Neural progenitor cell (in vitro differentiated cells): ENCODE measurements around the gene NETO2.

ENCODE experiments used
- EZH2 ChIP-seq: fragments of 200-600 bp; sonication (generic); IDR thresholded peaks from 2 replicates; pipeline ENCODE4 v1.6.1; 2017; ENCODE audit warnings: antibody characterized with exemption, mild to moderate bottlenecking, moderate library complexity
- EZH2phosphoT487 ChIP-seq: fragments of 200-600 bp; sonication (generic); IDR thresholded peaks from 2 replicates; pipeline ENCODE4 v1.6.1; 2017; ENCODE audit warnings: antibody characterized with exemption
- TF ChIP-seq, protein P1 (sequence below): fragments of 200-600 bp; sonication (generic); IDR thresholded peaks from 2 replicates; pipeline ENCODE4 v1.5.1; 2017; ENCODE audit warnings: antibody characterized with exemption, mild to moderate bottlenecking

- TF ChIP-seq, protein P1, sequence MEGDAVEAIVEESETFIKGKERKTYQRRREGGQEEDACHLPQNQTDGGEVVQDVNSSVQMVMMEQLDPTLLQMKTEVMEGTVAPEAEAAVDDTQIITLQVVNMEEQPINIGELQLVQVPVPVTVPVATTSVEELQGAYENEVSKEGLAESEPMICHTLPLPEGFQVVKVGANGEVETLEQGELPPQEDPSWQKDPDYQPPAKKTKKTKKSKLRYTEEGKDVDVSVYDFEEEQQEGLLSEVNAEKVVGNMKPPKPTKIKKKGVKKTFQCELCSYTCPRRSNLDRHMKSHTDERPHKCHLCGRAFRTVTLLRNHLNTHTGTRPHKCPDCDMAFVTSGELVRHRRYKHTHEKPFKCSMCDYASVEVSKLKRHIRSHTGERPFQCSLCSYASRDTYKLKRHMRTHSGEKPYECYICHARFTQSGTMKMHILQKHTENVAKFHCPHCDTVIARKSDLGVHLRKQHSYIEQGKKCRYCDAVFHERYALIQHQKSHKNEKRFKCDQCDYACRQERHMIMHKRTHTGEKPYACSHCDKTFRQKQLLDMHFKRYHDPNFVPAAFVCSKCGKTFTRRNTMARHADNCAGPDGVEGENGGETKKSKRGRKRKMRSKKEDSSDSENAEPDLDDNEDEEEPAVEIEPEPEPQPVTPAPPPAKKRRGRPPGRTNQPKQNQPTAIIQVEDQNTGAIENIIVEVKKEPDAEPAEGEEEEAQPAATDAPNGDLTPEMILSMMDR = no peak
- no peak for TF ChIP-seq EZH2phosphoT487
- no peak for TF ChIP-seq EZH2
Observed at GRCh38 chr16:47140686-47141085, 3.1 kb downstream of the NETO2 start.
